ENCODE data around the gene LPGAT1. TPM values are rescaled to one million over a fixed set of nuclear protein-coding genes. Genes with fewer than 3 reads are reported as not detected.

The LPGAT1 gene
- total RNA-seq, 4 donors from 2014 or later, result 26.7 to 41.4 (median 38.1) TPM

GRCh38 chr1:211832661-211833060 lies 2.1 kb upstream of the LPGAT1 start:
- no peak overlapping the region for H3K4me3 ChIP-seq
- no peaks in the 10 kb centered on the region for H3K27me3 ChIP-seq
- TF ChIP-seq, protein P1, sequence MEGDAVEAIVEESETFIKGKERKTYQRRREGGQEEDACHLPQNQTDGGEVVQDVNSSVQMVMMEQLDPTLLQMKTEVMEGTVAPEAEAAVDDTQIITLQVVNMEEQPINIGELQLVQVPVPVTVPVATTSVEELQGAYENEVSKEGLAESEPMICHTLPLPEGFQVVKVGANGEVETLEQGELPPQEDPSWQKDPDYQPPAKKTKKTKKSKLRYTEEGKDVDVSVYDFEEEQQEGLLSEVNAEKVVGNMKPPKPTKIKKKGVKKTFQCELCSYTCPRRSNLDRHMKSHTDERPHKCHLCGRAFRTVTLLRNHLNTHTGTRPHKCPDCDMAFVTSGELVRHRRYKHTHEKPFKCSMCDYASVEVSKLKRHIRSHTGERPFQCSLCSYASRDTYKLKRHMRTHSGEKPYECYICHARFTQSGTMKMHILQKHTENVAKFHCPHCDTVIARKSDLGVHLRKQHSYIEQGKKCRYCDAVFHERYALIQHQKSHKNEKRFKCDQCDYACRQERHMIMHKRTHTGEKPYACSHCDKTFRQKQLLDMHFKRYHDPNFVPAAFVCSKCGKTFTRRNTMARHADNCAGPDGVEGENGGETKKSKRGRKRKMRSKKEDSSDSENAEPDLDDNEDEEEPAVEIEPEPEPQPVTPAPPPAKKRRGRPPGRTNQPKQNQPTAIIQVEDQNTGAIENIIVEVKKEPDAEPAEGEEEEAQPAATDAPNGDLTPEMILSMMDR (IDR thresholded peaks at IDR 0.05), result no peak
- TF ChIP-seq EP300 (IDR thresholded peaks at IDR 0.05) (no peak), POLR2A (IDR thresholded peaks at IDR 0.05) (no peak)
- peaks cover 0 to 20% (median 8%) of the 10 kb centered on the region in 4 donors for H3K4me1 ChIP-seq
- DNase-seq (ENCODE audit: low spot score in 2 of 2), result no peak
- no peaks in the 10 kb centered on the region for H3K36me3 ChIP-seq
- H3K27ac ChIP-seq, result no peak overlapping the region
- WGBS, 2 donors, result 94 to 98% methylated on average over 2 of the region's 2 CpGs
- no peaks in the 10 kb centered on the region for H3K9me3 ChIP-seq

- no peaks in the 10 kb centered on the region for H3K36me3 ChIP-seq
- no peak overlapping the region for H3K4me3 ChIP-seq
- WGBS, 2 donors, result 79 to 81% methylated on average over 4 of the region's 4 CpGs
- no peak for TF ChIP-seq POLR2A (IDR thresholded peaks at IDR 0.05)
- TF ChIP-seq, protein P1 (IDR thresholded peaks at IDR 0.05), result no peak
- no peak for TF ChIP-seq EP300 (IDR thresholded peaks at IDR 0.05)
- no peak overlapping the region for H3K27ac ChIP-seq
- no peak for DNase-seq (ENCODE audit: low spot score in 2 of 2)
- no peaks in the 10 kb centered on the region for H3K27me3 ChIP-seq
- H3K4me1 ChIP-seq, result peaks cover 0 to 29% (median 9%) of the 10 kb centered on the region in 4 donors
- no peaks in the 10 kb centered on the region for H3K9me3 ChIP-seq
Observed at GRCh38 chr1:211831558-211832323, 1.2 kb upstream of the LPGAT1 start.

- TF ChIP-seq EP300 (IDR thresholded peaks at IDR 0.05) (no peak), POLR2A (IDR thresholded peaks at IDR 0.05) (no peak)
- TF ChIP-seq, protein P1 (IDR thresholded peaks at IDR 0.05), result no peak
- Histone ChIP-seq H3K27me3 (no peaks in the 10 kb centered on the region), H3K9me3 (no peaks in the 10 kb centered on the region), H3K4me1 (peaks cover 0 to 29% (median 9%) of the 10 kb centered on the region in 4 donors), H3K4me3 (peak overlapping the region; percentile 48 to 93 (median 88)), H3K36me3 (peaks cover 0 to 8% (median 0%) of the 10 kb centered on the region in 3 donors), H3K27ac (peak overlapping the region; percentile 73 to 95 (median 92))
- WGBS, 2 donors, result 1% methylated on average over 26 to 30 of the region's 45 CpGs
- no peak for DNase-seq (ENCODE audit: low spot score in 2 of 2)
Observed at GRCh38 chr1:211830055-211830327, 572 bp downstream of the LPGAT1 start.

- TF ChIP-seq POLR2A (IDR thresholded peaks at IDR 0.05) (no peak), EP300 (IDR thresholded peaks at IDR 0.05) (no peak)
- TF ChIP-seq, protein P1 (IDR thresholded peaks at IDR 0.05), result no peak
- WGBS, 2 donors, result 27 to 31% methylated on average over 22 of the region's 22 CpGs
- no peak for DNase-seq (ENCODE audit: low spot score in 2 of 2)
- H3K4me1 ChIP-seq, result peaks cover 0 to 29% (median 9%) of the 10 kb centered on the region in 4 donors
- H3K36me3 ChIP-seq, result peaks cover 0 to 8% (median 0%) of the 10 kb centered on the region in 3 donors
- peak overlapping the region in 3 of 4 donors; percentile 90 to 95 (median 94) for H3K27ac ChIP-seq
- no peaks in the 10 kb centered on the region for H3K9me3 ChIP-seq
- peak overlapping the region; percentile 48 to 93 (median 88) for H3K4me3 ChIP-seq
- no peaks in the 10 kb centered on the region for H3K27me3 ChIP-seq
Observed at GRCh38 chr1:211829343-211830054, 1.1 kb downstream of the LPGAT1 start.
